ENCODE data around the gene EIF2B5.

The EIF2B5 gene

DNA sequence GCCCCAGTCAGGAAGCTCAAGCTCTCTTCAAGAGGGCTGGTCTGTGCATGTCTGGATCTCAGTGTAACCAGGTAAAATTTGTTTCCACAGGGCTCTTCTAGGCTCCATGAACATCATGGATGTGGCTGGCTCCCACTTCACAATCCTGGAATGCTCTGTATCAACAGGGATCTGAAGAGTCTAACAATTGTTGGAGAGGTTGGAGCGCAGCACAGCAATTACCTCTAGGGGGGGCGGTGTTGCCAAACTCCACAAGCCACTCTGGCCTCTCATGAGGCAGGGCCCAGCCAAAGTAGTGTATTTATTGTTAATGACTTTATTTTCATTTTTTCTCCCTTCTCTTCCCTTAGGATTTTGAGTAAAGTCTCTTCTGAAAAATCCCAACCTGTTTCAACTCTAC, 6.1 kb upstream of the EIF2B5 start:
- DNase-seq, result peak; percentile 54
- TF ChIP-seq, protein P1, sequence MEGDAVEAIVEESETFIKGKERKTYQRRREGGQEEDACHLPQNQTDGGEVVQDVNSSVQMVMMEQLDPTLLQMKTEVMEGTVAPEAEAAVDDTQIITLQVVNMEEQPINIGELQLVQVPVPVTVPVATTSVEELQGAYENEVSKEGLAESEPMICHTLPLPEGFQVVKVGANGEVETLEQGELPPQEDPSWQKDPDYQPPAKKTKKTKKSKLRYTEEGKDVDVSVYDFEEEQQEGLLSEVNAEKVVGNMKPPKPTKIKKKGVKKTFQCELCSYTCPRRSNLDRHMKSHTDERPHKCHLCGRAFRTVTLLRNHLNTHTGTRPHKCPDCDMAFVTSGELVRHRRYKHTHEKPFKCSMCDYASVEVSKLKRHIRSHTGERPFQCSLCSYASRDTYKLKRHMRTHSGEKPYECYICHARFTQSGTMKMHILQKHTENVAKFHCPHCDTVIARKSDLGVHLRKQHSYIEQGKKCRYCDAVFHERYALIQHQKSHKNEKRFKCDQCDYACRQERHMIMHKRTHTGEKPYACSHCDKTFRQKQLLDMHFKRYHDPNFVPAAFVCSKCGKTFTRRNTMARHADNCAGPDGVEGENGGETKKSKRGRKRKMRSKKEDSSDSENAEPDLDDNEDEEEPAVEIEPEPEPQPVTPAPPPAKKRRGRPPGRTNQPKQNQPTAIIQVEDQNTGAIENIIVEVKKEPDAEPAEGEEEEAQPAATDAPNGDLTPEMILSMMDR (IDR thresholded peaks at IDR 0.05; ENCODE audit: low read depth, low read length, missing control alignments), result peak; percentile 69
- no peak overlapping the region for H3K27ac ChIP-seq
- no peaks in the 10 kb centered on the region for H3K27me3 ChIP-seq (replicated peaks)
- H3K36me3 ChIP-seq (replicated peaks), result no peaks in the 10 kb centered on the region
- H3K4me3 ChIP-seq (ENCODE audit: low read depth, low read length), result no peak overlapping the region
- in situ Hi-C loops (cut with HindIII; ENCODE audit: low pct_ligation_motif_present, low sequenced_read_pairs), result no loop called here

DNA sequence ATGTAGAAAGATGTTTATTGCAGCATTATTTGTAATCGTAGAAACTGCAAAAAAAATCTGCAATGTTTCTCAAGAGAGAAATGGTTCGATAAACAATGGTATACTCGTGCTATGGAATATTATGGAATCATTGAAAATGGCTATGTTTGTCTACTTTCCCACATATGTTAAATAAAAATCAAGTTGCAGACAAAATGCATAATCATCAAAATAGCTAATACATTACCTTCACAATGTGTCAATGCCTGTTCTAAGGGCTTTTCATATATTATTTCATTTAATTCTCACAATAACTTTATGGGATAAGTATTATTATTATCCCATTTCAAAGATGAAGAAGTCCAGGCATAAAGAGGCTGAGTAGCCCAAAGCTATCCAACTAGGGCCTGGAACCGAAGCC, 2.2 kb upstream of the EIF2B5 start:
- H3K36me3 ChIP-seq (replicated peaks), result no peaks in the 10 kb centered on the region
- in situ Hi-C loops (cut with HindIII; ENCODE audit: low pct_ligation_motif_present, low sequenced_read_pairs), result no loop called here
- DNase-seq, result no peak
- no peak overlapping the region for H3K4me3 ChIP-seq (ENCODE audit: low read depth, low read length)
- TF ChIP-seq, protein P1 (IDR thresholded peaks at IDR 0.05; ENCODE audit: low read depth, low read length, missing control alignments), result no peak
- H3K27ac ChIP-seq, result no peak overlapping the region
- no peaks in the 10 kb centered on the region for H3K27me3 ChIP-seq (replicated peaks)

DNA sequence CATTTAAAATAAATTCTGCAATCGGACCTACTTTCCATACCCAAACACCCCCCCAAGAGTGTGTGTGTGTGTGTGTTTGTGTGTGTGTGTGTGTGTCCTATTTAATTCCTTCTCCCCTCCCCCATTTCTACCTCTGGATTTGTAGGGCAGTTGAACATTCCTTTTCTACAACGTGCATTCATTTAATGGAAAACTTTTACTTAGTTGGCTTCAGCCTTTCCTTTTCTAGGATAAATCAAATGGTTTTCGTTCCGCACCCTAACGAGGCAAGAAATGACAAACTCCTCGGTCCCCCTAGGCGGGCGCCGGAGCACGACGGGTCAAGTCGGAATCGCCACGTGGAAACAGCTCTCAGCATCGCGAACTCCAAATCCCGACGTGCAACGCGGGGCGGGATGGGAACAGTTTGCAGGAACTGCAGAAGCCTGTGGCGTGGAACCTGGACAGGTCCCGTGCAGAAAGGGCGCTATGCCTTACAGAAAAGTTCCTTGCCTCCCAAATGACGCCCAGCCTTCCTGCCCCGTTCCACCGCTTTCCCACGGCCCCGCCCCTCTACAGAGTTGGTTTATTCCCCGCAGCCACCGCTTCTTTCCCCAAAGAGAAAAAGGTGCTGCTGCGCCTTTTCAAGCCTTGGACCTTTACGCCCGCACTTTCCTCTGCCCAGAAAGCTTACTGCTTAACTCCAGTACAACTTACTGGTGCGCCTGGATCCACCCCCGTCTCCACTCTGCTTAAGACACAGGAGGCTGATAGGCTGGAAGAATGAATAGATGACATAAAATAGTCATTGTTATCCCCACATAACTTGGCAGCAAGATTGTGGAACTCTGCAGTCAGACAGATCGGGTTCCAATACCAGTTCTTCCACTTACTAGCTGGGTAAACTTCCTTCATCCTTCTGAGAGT, 1.1 kb upstream of the EIF2B5 start:
- in situ Hi-C loops (cut with HindIII; ENCODE audit: low pct_ligation_motif_present, low sequenced_read_pairs), result no loop called here
- DNase-seq, result peak; percentile 73
- TF ChIP-seq, protein P1 (IDR thresholded peaks at IDR 0.05; ENCODE audit: low read depth, low read length, missing control alignments), result no peak
- Histone ChIP-seq H3K27ac (peak overlapping the region; percentile 79), H3K4me3 (ENCODE audit: low read depth, low read length) (peak overlapping the region; percentile 96), H3K27me3 (replicated peaks) (no peaks in the 10 kb centered on the region), H3K36me3 (replicated peaks) (peaks cover 3% of the 10 kb centered on the region)

DNA sequence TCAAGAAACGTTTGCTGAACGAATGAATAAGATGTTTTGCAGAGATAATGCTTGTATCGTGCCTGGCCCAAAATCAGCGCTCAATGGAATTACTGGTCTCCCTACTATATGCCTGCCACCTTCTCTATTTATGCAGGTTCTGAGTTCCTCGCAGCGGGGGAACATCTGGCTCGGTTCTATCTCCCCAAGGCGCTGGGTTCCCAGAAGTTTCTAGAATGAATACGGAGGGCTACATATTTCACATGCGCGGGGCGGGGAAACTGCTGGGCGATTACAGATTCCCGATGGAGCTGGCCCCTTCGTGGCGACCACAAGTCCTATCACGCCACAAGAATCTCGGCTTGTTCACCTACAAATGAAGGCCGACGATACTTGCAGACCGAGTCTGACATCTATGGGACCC, 411 bp upstream of the EIF2B5 start:
- no peak for DNase-seq
- no peaks in the 10 kb centered on the region for H3K27me3 ChIP-seq (replicated peaks)
- in situ Hi-C loops (cut with HindIII; ENCODE audit: low pct_ligation_motif_present, low sequenced_read_pairs), result no loop called here
- H3K4me3 ChIP-seq (ENCODE audit: low read depth, low read length), result peak overlapping the region; percentile 96
- H3K36me3 ChIP-seq (replicated peaks), result peaks cover 3% of the 10 kb centered on the region
- peak overlapping the region; percentile 79 for H3K27ac ChIP-seq
- TF ChIP-seq, protein P1 (IDR thresholded peaks at IDR 0.05; ENCODE audit: low read depth, low read length, missing control alignments), result no peak

DNA sequence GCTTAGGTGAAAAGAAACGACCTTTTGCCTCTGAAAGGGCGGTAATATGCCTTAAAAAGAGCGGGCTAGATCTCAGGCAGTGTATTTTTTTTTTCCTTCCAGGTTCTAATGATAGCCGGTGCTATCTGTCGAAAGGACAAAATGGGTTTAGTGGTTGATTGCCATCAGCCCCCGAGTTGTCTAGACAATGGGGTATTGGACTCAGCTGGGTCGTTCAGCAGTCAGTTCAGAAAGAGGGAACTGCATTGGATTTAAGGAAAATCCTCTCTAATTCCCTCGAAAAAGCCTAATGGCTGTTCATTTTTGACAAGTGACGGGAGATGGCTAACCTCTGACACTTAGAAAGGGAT, 728 bp downstream of the EIF2B5 start:
- in situ Hi-C loops (cut with HindIII; ENCODE audit: low pct_ligation_motif_present, low sequenced_read_pairs), result no loop called here
- no peak for DNase-seq

More for the DNA sequence above, 728 bp downstream of the EIF2B5 start:
- Histone ChIP-seq H3K4me3 (ENCODE audit: low read depth, low read length) (peak overlapping the region; percentile 96), H3K36me3 (replicated peaks) (peaks cover 14% of the 10 kb centered on the region), H3K27ac (no peak overlapping the region), H3K27me3 (replicated peaks) (no peaks in the 10 kb centered on the region)
- TF ChIP-seq, protein P1 (IDR thresholded peaks at IDR 0.05; ENCODE audit: low read depth, low read length, missing control alignments), result no peak
